HG02885 (cell line): ENCODE results near the gene UBE2M.
"Not testable (repeated sequence)": the region's sequence is repeated elsewhere in the genome, so short reads cannot be mapped to it uniquely, and the experiment has no call there.

Experiments
- ATAC-seq: cut with Tn5 transposase; IDR thresholded peaks from one replicate; pipeline ENCODE4 v1.9.1; 2021; ENCODE audit warnings: mild to moderate bottlenecking; ENCODE audit not compliant: unreplicated experiment, poor library complexity

The UBE2M gene

DNA sequence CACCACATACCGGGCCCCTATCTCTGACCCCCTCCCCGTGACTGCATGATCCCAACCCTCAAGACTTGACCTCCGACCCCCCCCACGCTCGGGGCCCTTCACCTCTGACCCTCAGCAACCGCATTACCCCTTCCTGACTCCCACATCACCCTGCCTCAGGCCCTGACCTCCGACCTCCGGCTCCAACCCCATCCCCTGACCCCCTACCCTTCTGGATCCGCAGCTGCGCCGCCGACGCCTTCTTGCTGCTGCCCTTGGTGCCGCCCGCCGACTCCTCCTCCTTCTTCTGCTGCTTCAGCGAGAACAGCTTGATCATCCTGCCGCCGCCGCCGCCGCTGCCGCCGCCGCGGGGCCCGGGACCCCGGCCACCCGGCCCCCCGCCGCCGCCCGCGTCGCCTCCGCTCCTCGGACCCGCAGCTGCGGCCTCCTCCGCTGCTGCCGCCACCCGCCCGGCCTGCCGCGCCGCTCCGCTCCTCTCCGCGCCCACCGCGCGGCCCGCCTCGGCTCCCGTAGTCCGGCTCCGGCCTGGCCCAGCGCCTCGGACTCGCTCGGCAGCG is at the start of gene UBE2M:
Gene UBE2M, minus strand, starts transcription at position 546 of the 557 bp plus-strand sequence. Its CDS starts 230 bp downstream, at position 316.
- peak; percentile 1 for ATAC-seq

DNA sequence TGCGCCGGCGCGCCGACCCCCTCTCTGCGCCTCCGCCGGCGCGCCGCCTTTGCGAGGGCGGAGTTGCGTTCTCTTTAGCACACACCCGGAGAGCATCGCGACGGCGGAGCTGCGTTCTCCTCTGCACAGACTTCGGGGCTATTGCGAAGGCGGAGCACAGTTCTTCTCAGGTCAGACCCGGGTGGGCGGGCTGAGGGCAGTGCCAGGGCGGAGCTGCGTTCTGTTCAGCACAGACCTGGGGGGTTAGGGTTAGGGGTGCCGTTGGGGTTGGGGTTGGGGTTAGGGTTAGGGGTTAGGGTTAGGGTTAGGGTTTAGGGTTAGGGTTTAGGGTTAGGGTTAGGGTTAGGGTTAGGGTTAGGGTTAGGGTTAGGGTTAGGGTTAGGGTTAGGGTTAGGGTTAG is 48.8 kb upstream of the UBE2M start:
- ATAC-seq = not testable (repeated sequence)

DNA sequence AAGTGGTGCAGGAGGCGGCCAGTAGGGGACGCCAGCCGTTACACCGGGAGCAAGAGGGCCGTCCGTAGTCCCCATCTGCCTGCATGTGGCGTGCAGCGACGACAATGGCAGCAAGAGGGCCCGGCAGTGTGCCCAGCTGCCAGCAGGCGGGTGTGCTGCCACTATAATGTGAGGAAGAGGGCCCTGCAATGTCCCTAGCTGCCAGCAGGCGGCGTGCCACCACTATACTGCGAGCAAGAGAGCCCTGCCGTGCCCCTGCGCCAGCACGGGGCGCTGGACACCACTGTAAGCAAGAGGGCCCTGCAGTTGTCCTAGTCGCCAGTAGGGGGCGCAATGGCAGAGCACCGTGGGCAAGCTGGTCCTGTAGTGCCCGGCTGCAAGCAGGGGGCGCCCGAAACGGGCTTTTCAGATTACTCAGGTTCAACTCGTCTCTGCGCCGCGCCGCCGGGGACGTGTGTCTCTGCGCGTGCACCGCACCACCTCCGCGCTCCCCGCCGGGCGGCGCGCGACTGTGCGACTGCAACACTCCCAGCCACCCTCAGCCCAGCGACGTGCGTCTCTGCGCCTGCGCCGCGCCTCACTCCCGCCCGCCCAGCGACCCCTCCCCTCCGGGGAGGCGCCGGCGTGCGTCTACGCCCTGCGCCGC is 48.0 kb upstream of the UBE2M start:
- not testable (repeated sequence) for ATAC-seq

- ATAC-seq = no peak
These were observed 27.8 kb upstream of the UBE2M start for GRCh38 chr19:58586133-58586765.

DNA sequence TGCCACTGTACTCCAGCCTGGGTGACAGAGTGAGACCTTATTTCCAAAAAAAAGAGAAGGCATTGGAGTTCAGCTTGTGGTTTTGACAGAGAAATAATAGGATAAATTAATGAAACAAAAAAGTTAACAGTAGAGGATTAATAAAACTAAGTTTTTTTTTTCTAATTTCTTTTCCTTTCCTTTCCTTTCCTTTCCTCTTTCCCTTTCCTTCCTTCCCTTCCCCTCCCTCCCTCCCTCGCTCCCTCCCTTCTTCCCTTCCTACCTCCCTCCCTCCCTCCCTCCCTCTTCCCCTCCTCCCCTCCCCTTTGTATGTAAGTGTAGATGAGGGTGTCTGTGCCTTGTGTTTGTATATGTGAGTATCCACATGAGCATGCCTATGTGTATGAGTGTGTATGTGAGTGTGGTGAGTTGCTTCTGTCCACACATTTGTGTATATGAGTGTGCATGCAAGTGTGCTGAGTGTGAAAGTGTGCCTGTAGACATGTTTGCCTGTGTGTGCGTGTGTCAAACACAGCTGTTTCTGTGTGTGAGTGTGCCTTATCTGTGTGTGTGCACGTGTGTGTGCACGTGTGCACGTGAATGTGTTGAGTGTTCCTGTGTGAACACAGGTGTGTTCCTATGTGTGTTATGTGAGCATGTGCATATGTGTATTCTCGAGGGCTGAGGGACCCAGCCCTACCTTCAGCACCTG is 27.2 kb upstream of the UBE2M start:
- ATAC-seq = no peak

DNA sequence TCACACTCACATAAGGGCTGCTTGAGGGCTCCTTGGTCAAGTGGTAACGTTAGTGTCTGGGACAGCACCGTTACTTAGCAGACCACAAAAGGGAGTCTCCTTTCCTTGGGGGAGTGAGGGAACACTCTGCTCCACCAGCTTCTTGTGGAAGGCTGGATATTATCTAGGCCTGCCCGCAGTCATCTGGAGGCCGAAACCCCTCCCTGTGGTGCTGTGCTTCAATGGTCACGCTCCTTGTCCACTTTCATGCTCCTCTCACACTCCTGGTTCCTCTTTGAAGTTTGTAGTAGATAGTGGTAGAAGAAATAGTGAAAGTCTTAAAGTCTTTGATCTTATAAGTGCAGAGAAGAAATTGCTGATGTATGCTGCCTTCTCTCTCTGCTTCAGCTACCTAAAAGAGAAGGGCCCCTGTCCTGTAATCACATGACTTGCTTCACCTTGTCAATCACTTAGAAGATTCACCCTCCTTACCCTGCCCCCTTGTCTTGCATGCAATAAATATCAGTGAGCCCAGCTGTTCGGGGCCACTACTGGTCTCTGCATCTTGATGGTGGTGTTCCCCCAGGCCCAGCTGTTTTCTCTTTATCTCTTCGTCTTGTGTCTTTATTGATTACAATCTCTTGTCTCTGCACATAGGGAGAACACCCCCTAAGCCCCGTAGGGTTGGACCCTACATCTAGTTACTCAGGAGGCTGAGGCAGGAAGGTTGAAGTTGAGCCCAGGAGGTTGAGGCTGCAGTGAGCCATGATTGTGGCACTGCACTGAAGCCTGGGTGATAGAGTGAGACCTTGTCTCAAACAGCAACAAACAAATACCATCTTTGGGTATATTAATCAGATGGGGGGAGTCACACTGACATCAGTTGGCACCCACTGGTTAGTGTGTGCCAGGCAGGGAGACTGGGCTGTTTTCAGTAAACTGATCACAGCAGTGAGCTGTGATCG is 26.4 kb upstream of the UBE2M start:
- ATAC-seq = no peak

DNA sequence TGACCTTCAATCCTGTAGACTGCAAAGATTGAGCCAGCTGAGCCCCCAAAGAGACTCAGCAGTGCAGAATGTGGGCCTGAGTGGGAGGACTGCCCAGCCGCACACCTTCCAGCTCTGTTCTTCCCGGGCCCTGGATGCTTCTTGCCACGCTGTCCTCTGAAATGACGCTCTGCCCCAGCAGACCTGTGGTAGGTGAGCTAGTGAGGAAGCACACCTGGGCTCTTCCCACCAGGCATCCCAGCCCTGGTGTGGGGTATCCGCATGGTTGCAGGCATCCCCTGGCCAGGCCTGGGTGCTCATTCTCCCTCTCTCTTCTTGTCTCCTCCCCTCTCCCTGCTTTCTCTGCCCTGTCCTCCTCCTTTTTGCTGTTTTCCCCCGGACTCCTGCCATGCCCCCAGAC is 24.6 kb upstream of the UBE2M start:
- ATAC-seq = no peak

- ATAC-seq = peak; percentile 80
These were observed 23.1 kb upstream of the UBE2M start for GRCh38 chr19:58581227-58582141.

- ATAC-seq = no peak
These were observed 21.2 kb upstream of the UBE2M start for GRCh38 chr19:58579473-58580142.

DNA sequence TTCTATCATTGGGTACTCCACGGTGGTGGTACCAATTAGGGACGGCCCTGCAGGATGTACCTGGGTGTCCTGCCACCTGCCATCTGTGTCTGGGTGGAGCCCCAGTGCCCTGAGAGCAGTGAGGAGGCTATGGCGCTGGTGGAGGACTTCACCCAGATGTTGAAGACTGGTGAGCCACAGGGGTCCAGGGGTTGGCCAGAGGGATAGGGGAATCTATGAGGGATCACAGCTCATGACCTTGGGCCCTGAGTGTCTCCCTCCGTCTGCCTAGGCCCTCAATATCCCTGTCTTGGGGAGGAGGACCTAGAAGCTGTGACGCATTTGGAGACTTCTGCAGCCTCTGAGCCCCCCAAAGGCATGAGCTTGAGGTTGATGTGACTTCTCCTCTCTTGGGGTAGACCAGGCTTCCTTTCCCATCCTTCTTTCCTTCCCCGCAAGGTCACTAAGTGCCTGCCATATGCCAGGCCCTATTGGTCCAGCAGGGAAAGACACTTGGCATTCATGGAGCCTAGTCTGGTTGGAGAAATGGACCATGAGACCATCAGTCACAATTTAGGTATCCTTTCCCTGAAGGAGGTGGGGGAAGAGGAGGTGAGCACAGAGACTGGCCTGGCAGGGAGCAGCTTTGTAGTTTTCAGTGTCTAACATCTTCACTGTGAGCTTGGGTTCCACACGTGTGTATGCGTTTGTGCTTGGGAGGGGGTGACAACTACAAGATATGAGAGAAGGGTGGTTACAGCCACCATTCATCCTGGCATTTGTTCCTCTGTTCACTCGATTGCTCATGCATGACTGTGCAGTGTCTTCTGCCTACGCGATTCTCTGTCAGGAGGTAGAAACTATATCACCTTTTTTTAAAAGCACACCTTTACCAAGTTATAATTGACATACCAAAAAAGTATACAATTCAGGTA is 19.9 kb upstream of the UBE2M start:
- no peak for ATAC-seq

GRCh38 chr19:58577581-58577980 is 19.2 kb upstream of the UBE2M start:
- not testable (repeated sequence) for ATAC-seq

DNA sequence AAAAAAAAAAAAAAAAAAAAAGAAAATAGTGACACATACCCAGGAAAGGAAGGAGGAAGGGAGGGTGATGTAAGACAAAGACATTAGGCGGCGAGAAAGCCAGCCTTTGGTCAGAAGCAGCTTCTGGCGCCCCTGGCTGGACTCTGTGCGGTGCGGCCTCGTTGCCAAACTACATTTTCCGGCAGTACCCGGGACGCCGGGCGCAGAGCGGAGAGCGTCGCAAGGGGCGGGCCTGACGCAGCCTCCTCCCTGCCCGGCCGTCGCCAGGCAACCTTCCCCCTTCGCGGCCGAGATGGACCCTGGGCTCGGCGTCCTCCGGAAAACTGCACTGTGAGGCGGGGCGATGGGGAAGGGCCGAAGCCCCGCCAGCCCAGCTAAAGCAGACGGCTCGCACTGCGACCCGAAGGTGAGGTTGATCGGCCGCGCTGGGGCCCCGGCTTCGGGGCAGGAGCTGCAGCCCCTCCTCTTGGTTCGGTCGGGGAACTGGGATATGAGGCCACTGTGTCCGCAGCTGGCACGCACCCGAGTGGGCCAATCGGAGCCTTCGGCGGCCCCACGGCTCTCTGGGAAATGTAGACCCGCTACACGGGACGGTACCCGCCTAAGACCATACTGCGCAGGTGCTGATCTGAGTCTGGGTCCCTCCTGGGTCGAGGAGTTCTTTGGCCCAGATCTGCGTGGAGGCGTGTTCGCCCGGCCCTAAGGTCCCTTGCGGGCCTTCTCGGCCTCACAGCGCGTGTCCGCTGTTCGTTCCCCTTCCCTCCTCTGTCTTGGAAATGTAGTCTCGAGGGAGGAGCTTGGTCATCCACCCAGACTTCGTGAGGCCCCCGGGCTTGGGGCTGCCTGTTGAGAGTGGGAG is 17.0 kb upstream of the UBE2M start:
- peak; percentile 41 for ATAC-seq

GRCh38 chr19:58573658-58574164 is 15.3 kb upstream of the UBE2M start:
- no peak for ATAC-seq

DNA sequence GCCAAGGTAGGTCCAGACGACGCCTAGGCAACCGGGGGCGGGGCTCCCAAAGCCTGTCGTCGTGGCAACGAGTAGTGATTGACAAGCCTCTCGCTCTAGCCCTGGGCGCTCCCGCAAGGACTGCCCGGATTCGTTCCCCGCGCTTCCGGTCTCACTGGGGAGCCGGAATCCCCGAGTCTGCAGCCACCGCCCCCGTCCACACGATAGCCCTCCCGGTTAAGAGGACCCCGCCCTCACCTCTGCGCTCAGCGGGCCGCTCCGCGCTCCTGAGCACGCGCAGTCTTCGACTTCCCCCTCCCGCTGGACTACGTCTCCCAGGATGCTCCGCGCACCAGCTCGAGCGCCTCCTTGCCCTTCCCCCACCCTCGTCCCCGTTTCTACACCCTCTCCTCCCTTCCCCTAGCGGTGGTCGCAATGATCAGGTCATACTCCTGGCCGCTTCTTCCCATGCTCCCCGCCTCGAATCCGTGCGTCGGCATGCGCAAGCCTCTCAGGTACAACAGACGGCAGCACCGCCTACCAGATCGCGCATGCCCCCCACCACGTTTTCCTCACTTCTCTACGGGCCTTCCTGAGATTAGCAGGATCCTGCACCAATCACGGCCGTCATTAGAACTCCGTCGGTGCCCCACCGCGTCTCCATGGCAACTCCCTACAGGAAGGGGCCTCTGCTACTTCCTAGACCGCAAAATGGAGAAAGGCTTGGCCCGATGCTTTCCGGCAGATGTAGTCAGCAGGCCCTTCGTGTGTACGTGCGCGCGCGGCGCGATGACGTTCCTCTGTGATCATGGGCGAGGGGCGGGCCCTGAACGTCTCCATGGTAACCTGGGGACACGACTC is 14.6 kb upstream of the UBE2M start, which contains the start of gene MZF1:
Gene MZF1, minus strand, starts transcription at position 518 of the 840 bp plus-strand sequence. CDS start 1,946 bp downstream, outside the sequence.
- peak; percentile 62 for ATAC-seq

DNA sequence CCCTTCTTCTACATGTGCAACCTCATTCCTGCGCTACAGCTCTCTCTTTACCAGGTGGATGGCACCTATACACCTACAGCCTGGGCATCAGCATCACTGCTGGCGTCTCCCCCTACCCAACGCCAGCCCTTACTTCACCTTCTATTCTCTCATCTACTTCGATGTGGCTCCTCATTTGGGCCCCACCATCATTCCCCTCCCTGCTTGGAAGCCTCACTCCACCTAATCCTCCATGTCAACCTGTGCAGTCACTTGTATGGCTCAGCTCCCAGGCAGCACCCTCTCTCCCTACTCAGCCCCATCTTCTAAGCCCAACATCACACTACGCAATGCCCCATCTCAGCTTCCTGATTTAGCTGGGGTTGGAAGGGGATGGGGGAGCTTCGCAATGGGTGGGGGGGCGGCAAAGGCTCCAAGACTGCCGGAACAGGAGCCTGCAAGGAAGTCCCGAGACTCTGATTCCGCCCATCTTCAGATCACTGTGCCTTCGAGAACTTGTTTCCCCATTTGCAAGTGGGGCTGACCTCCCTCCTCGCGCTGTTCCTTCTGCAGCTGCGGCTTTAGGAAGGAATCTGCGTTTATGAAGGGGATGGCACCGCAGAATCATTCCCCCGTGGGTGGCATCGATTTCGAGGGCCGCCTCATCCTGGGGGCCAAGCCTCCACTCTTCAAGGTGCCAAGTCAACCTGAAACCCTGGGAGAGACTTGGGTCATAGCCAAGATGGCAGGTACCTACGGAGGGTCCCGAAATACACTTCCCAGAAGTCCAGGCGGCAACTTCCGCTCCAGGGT is 13.8 kb upstream of the UBE2M start:
- no peak for ATAC-seq
